ENCODE results near the gene TFEB.

The TFEB gene

DNA sequence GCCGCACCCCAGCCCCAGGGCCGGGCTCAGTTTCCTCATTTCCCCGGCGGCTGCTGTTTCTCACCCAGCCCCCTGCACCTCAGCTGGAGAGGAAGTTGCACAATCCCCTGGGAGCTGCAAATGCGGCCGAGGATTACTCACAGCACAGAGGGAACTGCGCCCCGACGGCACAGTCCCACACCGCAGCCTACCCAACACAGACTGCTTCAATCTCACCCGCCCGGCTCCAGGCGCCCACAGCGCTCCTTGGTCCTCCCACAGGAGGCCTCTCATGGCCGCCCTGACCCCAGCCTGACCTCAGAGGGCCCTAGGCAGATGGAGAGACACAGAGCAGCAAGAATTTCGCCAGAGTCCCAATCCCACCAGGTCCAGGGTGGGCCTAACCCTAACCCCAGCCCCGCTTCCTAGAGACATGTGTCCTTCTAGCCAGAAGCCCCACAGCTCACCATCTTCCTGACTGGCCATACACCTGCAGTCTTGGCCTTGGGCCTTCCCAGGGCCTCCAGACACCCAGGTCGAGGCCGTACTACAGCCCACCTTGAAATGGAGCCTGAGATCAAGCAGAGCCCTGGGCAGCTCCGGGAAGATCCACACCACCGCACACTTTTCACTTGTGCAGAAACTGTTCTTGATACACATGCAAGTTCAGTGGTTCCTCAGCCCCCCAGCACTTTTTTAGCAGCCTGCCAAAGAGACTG is 11.7 kb downstream of the TFEB start:
- H3K9ac ChIP-seq (ENCODE audit: low read length): peak overlapping the region; percentile 23
- no peaks in the 10 kb centered on the region for H3K27me3 ChIP-seq (ENCODE audit: control insufficient read depth, insufficient read depth, low read length)
- peaks cover 32% of the 10 kb centered on the region for H3K4me1 ChIP-seq (ENCODE audit: control insufficient read depth, insufficient read depth, low read length)
- H3K36me3 ChIP-seq (ENCODE audit: control insufficient read depth, insufficient read depth, low read length): no peaks in the 10 kb centered on the region
- no peak overlapping the region for H3K4me3 ChIP-seq (ENCODE audit: low read length)
- no peaks in the 10 kb centered on the region for H3K9me3 ChIP-seq (ENCODE audit: control insufficient read depth, low read length)

- H3K27me3 ChIP-seq (ENCODE audit: control insufficient read depth, insufficient read depth, low read length): no peaks in the 10 kb centered on the region
- no peaks in the 10 kb centered on the region for H3K36me3 ChIP-seq (ENCODE audit: control insufficient read depth, insufficient read depth, low read length)
- no peaks in the 10 kb centered on the region for H3K9me3 ChIP-seq (ENCODE audit: control insufficient read depth, low read length)
- H3K9ac ChIP-seq (ENCODE audit: low read length): no peak overlapping the region
- peaks cover 25% of the 10 kb centered on the region for H3K4me1 ChIP-seq (ENCODE audit: control insufficient read depth, insufficient read depth, low read length)
- no peak overlapping the region for H3K4me3 ChIP-seq (ENCODE audit: low read length)
Measured at GRCh38 chr6:41722969-41723529, 12.4 kb downstream of the TFEB start.

DNA sequence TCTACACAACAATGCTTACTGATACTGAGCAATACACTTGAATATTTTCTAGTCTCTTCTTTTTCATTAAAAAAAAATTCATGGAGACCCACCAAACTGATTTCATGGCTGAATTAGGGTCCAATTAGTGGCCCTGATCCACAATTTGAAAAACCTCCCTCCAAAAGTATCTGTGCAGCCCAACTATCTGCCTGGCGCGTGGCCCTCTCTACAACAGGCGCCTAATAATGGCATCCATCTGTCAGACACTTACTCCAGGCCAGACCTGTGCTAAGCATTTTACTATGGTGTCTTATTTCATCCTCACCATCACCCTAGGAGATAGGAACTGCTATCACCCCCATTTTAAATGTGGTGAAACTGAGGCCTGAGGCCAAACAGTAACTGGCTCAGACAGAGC is 14.0 kb downstream of the TFEB start:
- H3K9me3 ChIP-seq (ENCODE audit: control insufficient read depth, low read length): no peaks in the 10 kb centered on the region
- no peak overlapping the region for H3K9ac ChIP-seq (ENCODE audit: low read length)
- H3K4me1 ChIP-seq (ENCODE audit: control insufficient read depth, insufficient read depth, low read length): peaks cover 24% of the 10 kb centered on the region
- no peak overlapping the region for H3K4me3 ChIP-seq (ENCODE audit: low read length)
- no peaks in the 10 kb centered on the region for H3K36me3 ChIP-seq (ENCODE audit: control insufficient read depth, insufficient read depth, low read length)
- H3K27me3 ChIP-seq (ENCODE audit: control insufficient read depth, insufficient read depth, low read length): no peaks in the 10 kb centered on the region

DNA sequence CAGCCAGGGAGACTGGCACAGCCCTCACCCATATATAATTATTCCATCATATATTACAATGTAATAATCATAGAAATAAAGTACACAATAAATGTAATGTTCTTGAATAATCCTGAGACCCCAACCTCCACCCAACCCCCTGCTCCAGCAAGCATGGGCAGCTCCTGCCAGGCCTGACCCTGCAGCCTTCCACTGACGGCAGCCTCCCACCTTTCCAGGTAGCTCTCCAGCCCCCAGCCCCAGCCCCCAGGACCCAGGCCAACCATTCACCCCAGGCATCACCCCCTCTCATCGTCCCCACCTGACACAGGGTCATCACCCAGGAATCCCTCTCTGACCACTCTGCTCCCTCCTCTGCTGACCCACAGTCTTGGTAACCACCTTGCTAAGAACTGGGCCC is 14.6 kb downstream of the TFEB start:
- Histone ChIP-seq H3K9ac (ENCODE audit: low read length) (no peak overlapping the region), H3K27me3 (ENCODE audit: control insufficient read depth, insufficient read depth, low read length) (no peaks in the 10 kb centered on the region), H3K36me3 (ENCODE audit: control insufficient read depth, insufficient read depth, low read length) (no peaks in the 10 kb centered on the region), H3K4me1 (ENCODE audit: control insufficient read depth, insufficient read depth, low read length) (peaks cover 24% of the 10 kb centered on the region), H3K9me3 (ENCODE audit: control insufficient read depth, low read length) (no peaks in the 10 kb centered on the region), H3K4me3 (ENCODE audit: low read length) (no peak overlapping the region)

DNA sequence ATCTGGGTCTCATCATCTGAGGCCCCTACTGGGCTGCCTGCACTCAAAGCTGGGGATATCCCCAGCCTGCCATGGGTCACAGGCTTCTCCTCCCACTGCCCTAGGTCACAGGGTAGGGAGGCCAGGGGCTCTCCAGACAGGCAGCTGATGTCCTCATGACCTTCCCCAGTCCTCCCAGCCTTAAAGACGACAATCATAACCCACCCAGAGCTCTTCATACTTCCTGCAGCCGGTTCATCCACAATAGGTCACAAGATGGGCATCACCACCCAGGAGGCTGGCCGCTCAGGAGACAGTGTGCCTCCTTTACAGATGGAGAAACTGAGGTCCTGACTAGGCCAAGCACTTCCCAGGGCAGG is 15.2 kb downstream of the TFEB start:
- no peaks in the 10 kb centered on the region for H3K36me3 ChIP-seq (ENCODE audit: control insufficient read depth, insufficient read depth, low read length)
- H3K4me1 ChIP-seq (ENCODE audit: control insufficient read depth, insufficient read depth, low read length): peaks cover 23% of the 10 kb centered on the region
- H3K27me3 ChIP-seq (ENCODE audit: control insufficient read depth, insufficient read depth, low read length): no peaks in the 10 kb centered on the region
- no peak overlapping the region for H3K9ac ChIP-seq (ENCODE audit: low read length)
- H3K9me3 ChIP-seq (ENCODE audit: control insufficient read depth, low read length): no peaks in the 10 kb centered on the region
- no peak overlapping the region for H3K4me3 ChIP-seq (ENCODE audit: low read length)

DNA sequence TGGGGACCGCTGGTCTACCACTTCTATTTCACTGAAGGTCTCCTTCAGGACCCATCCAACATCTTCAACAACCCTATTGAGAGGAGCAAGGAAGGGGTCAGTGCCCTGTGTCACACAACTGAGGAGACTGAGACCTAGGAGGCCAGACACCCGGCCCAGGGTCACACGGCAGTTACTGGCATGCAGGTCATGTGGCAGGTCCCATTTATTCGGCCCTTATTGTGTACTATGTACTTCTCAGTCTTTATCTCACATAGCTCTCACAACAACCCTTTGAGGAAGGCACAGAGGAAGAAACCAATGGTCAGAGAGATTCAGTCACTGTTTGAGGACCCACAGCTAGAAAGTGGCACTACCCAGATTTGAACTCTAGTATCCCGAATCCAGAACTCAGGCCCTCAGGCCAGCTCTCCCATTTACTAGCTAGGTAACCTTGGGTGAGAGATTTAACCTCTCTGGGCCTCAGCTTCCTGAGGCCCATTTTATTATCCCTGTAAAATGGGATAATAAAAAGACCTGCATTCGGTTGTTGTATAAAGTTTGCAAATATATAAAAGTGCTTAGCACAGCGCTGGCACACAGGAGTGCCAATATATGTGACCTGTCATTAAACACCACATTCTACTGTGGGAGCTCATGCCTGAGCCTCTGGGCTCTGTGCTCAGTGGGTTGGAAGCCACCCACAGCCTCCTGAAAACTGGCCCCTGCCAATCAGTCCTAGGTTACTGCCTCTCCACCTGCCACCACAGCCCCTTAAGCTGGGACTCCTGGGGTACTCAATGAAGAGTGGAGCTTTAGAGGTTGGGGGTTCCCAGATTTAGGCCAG is 15.8 kb downstream of the TFEB start:
- no peak overlapping the region for H3K4me3 ChIP-seq (ENCODE audit: low read length)
- H3K27me3 ChIP-seq (ENCODE audit: control insufficient read depth, insufficient read depth, low read length): no peaks in the 10 kb centered on the region
- H3K9me3 ChIP-seq (ENCODE audit: control insufficient read depth, low read length): no peaks in the 10 kb centered on the region
- H3K4me1 ChIP-seq (ENCODE audit: control insufficient read depth, insufficient read depth, low read length): peaks cover 18% of the 10 kb centered on the region
- no peaks in the 10 kb centered on the region for H3K36me3 ChIP-seq (ENCODE audit: control insufficient read depth, insufficient read depth, low read length)
- no peak overlapping the region for H3K9ac ChIP-seq (ENCODE audit: low read length)

GRCh38 chr6:41718828-41719227 is 16.6 kb downstream of the TFEB start:
- H3K9me3 ChIP-seq (ENCODE audit: control insufficient read depth, low read length): no peaks in the 10 kb centered on the region
- no peak overlapping the region for H3K9ac ChIP-seq (ENCODE audit: low read length)
- H3K27me3 ChIP-seq (ENCODE audit: control insufficient read depth, insufficient read depth, low read length): no peaks in the 10 kb centered on the region
- H3K36me3 ChIP-seq (ENCODE audit: control insufficient read depth, insufficient read depth, low read length): no peaks in the 10 kb centered on the region
- peaks cover 19% of the 10 kb centered on the region for H3K4me1 ChIP-seq (ENCODE audit: control insufficient read depth, insufficient read depth, low read length)
- H3K4me3 ChIP-seq (ENCODE audit: low read length): no peak overlapping the region

GRCh38 chr6:41717392-41717736 is 18.0 kb downstream of the TFEB start:
- no peak overlapping the region for H3K9ac ChIP-seq (ENCODE audit: low read length)
- no peaks in the 10 kb centered on the region for H3K27me3 ChIP-seq (ENCODE audit: control insufficient read depth, insufficient read depth, low read length)
- H3K9me3 ChIP-seq (ENCODE audit: control insufficient read depth, low read length): no peaks in the 10 kb centered on the region
- H3K4me3 ChIP-seq (ENCODE audit: low read length): no peak overlapping the region
- peaks cover 22% of the 10 kb centered on the region for H3K4me1 ChIP-seq (ENCODE audit: control insufficient read depth, insufficient read depth, low read length)
- H3K36me3 ChIP-seq (ENCODE audit: control insufficient read depth, insufficient read depth, low read length): no peaks in the 10 kb centered on the region

GRCh38 chr6:41716516-41717391 is 18.7 kb downstream of the TFEB start:
- no peaks in the 10 kb centered on the region for H3K9me3 ChIP-seq (ENCODE audit: control insufficient read depth, low read length)
- peaks cover 28% of the 10 kb centered on the region for H3K4me1 ChIP-seq (ENCODE audit: control insufficient read depth, insufficient read depth, low read length)
- no peak overlapping the region for H3K4me3 ChIP-seq (ENCODE audit: low read length)
- H3K9ac ChIP-seq (ENCODE audit: low read length): no peak overlapping the region
- H3K27me3 ChIP-seq (ENCODE audit: control insufficient read depth, insufficient read depth, low read length): no peaks in the 10 kb centered on the region
- H3K36me3 ChIP-seq (ENCODE audit: control insufficient read depth, insufficient read depth, low read length): no peaks in the 10 kb centered on the region

DNA sequence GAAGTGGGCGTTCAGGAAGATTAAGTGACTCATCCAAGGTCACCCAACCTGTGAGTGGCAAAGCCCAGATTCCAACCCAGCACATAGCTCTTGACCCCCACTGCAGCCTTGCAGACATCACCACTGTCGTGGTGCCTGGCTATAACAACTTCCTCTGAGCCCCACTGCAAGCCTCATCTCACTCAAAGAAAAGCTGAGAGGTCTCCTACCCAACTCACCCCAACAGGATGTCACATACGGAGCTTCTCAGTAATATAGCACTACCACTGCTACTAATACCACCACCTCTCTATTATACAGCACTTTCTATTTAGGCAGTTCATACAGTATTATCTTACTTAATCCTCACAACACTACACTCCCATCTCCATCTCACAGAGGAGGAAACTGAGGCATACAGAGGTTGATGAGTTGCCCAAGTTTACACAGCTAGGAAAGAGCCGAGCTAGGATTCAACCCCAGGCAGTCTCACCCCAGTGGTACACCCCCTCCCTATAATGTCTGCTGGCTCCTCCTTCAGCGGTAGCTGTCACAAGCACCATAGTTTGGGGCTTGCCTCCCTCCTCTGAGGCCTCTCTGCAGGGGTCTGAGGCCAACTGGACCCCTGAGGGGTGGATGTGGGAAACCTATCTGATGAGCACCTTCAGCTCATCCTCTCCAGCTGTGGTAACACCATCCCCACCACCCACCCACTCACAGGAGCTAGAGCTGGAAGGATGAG is 19.5 kb downstream of the TFEB start:
- Histone ChIP-seq H3K4me1 (ENCODE audit: control insufficient read depth, insufficient read depth, low read length) (peaks cover 35% of the 10 kb centered on the region), H3K4me3 (ENCODE audit: low read length) (no peak overlapping the region)

DNA sequence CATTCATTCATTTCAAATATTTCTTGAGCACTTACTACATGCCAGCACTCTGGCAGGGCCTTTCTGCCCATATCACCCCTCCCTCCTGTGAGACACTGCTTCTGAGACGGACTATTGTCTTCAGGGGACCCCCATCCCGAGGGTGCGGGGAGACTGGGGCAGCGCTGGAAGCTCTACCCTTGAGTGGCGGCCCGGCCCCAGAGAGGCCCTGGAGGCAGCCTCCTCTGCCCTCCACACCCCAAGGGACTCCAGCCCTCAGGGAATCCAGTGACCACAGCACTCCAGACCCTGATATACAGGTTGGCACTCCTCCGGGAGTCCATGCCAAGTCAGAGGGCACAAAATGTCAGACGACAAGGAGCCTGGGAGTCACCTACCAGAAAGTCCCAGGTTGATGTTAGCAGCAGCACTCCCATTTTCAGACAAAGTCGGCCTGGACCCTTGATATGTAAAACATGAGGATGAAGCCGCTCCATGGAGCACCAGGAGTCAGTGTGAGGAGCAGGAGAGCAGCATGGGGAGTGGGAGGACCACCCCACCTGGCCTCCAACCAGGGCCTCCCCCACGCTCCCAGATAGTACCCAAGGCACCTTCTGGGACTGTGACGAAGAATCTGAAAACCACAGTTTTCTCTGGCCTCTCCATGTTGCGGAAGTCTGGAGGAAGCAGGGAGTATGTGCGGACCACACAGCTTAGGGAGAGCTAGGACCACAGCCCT is 20.7 kb downstream of the TFEB start:
- Histone ChIP-seq H3K27me3 (ENCODE audit: control insufficient read depth, insufficient read depth, low read length) (no peaks in the 10 kb centered on the region), H3K9me3 (ENCODE audit: control insufficient read depth, low read length) (no peaks in the 10 kb centered on the region), H3K4me1 (ENCODE audit: control insufficient read depth, insufficient read depth, low read length) (peaks cover 35% of the 10 kb centered on the region), H3K36me3 (ENCODE audit: control insufficient read depth, insufficient read depth, low read length) (no peaks in the 10 kb centered on the region), H3K4me3 (ENCODE audit: low read length) (no peak overlapping the region), H3K9ac (ENCODE audit: low read length) (no peak overlapping the region)

More for the DNA sequence above, 19.5 kb downstream of the TFEB start:
- Histone ChIP-seq H3K27me3 (ENCODE audit: control insufficient read depth, insufficient read depth, low read length) (no peaks in the 10 kb centered on the region), H3K9me3 (ENCODE audit: control insufficient read depth, low read length) (no peaks in the 10 kb centered on the region), H3K9ac (ENCODE audit: low read length) (no peak overlapping the region), H3K36me3 (ENCODE audit: control insufficient read depth, insufficient read depth, low read length) (no peaks in the 10 kb centered on the region)

All from mucosa of stomach (tissue), 1 donor.